Activated CD8-positive, alpha-beta T cell treated with anti-CD3 and anti-CD28 coated beads for 36 hours (primary cell): Measurements from ENCODE around the gene CCDC40. TPM values are rescaled to one million over a fixed set of nuclear protein-coding genes. Genes with fewer than 3 reads are reported as not detected.

ENCODE experiments used
- ATAC-seq: fragments of 200-7000 bp; cut with Tn5 transposase; one replicate; pipeline ENCODE4 v1.10.0; 2021; ENCODE audit warnings: mild to moderate bottlenecking, moderate library complexity
- CTCF ChIA-PET: fragments of 350-600 bp; sonication (Branson Sonifier 250); formaldehyde crosslinking; loops from one replicate; lab custom pipeline; 2021; ENCODE audit warnings: antibody characterized with exemption; lab: Charles Lee
- POLR2A ChIA-PET: fragments of 350-600 bp; sonication (Branson Sonifier 250); formaldehyde crosslinking; loops from one replicate; lab custom pipeline; 2021; ENCODE audit warnings: antibody characterized with exemption; lab: Charles Lee
- DNase-seq: peaks from one replicate; pipeline ENCODE4 v3.0.0-alpha.2; 2020
- H3K27ac Mint-ChIP-seq: one replicate; pipeline ENCODE4 v1.8.0; 2021; ENCODE audit warnings: mild to moderate bottlenecking, mixed read lengths
- H3K27me3 Mint-ChIP-seq: one replicate; pipeline ENCODE4 v1.8.0; 2021; ENCODE audit warnings: mixed read lengths
- H3K36me3 Mint-ChIP-seq: one replicate; pipeline ENCODE4 v1.8.0; 2021; ENCODE audit warnings: low read depth, mixed read lengths
- H3K4me1 Mint-ChIP-seq: one replicate; pipeline ENCODE4 v1.8.0; 2021; ENCODE audit warnings: low read depth, mixed read lengths
- H3K4me3 Mint-ChIP-seq: one replicate; pipeline ENCODE4 v1.8.0; 2021; ENCODE audit warnings: mild to moderate bottlenecking, moderate library complexity, mixed read lengths
- H3K9me3 Mint-ChIP-seq: one replicate; pipeline ENCODE4 v1.8.0; 2021; ENCODE audit warnings: mixed read lengths
- CTCF ChIP-seq: fragments of 200-600 bp; IDR thresholded peaks from one replicate; pipeline ENCODE4 v1.8.0; 2022; ENCODE audit warnings: antibody characterized with exemption, mild to moderate bottlenecking
- intact Hi-C: fragments of 100-400 bp; cut with micrococcal nuclease; formaldehyde crosslinking; loops from one replicate; pipeline ENCODE4 v1.10.0; 2022
- total RNA-seq, 2 experiments: library from RNA; stranded (reverse); gene quantifications; one replicate each; pipeline ENCODE4 v1.2.3, GENCODE V29; 2021

The CCDC40 gene
- total RNA-seq, 2 experiments from 2014 or later = 0.54 to 0.79 TPM

GRCh38 chr17:80105762-80106161 is 69.3 kb downstream of the CCDC40 start:
- Mint-ChIP-seq H3K36me3 (peaks cover 2% of the 10 kb centered on the region), H3K27me3 (no peaks in the 10 kb centered on the region), H3K4me1 (peaks cover 15% of the 10 kb centered on the region), H3K4me3 (no peak overlapping the region), H3K9me3 (no peaks in the 10 kb centered on the region), H3K27ac (no peak overlapping the region)
- TF ChIP-seq CTCF = no peak
- intact Hi-C loops = no loop called here
- CTCF ChIA-PET = interaction anchor here (0.9 to 1.1 kb wide), 2 partner anchors 13 to 97 kb away, joined by 3 read pairs; no protein-coding TSS in a partner anchor
- POLR2A ChIA-PET = interaction anchor here (0.8 kb wide), 1 partner anchor 12 kb away, joined by 3 read pairs; no protein-coding TSS in a partner anchor
- ATAC-seq = no peak
- DNase-seq = no peak

- H3K27ac Mint-ChIP-seq = no peak overlapping the region
- H3K4me3 Mint-ChIP-seq = no peak overlapping the region
- intact Hi-C loops = no loop called here
- no peak for TF ChIP-seq CTCF
- no peaks in the 10 kb centered on the region for H3K27me3 Mint-ChIP-seq
- peaks cover 2% of the 10 kb centered on the region for H3K36me3 Mint-ChIP-seq
- no peak for ATAC-seq
- POLR2A ChIA-PET = interaction anchor here (0.6 to 0.8 kb wide), 2 partner anchors 12 to 312 kb away, joined by 3 read pairs; no protein-coding TSS in a partner anchor
- CTCF ChIA-PET = interaction anchor here (0.6 to 1.1 kb wide), 3 partner anchors 14 to 98 kb away, joined by 3 read pairs; no protein-coding TSS in a partner anchor
- H3K9me3 Mint-ChIP-seq = no peaks in the 10 kb centered on the region
- no peak for DNase-seq
- peaks cover 13% of the 10 kb centered on the region for H3K4me1 Mint-ChIP-seq
These were observed 69.7 kb downstream of the CCDC40 start for GRCh38 chr17:80106176-80106575.

DNA sequence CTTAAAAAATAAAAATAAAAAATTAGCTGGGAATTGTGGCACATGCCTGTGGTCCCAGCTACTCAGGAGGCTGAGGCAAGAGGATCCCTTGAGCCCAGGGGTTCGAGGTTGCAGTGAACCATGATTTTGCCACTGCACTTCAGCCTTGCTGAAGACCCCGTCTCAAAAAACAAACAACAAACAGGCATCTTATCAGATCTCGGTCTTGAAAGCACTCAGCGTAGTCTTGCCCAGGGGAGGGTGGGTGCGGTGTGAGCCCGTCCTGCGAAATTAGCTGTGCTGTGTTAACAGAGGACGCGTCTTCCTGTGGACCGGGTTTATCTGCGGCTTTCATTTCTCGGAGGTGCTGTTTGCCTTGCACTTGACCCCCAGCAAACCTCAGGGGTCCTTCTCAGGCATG is 70.3 kb downstream of the CCDC40 start:
- no peak overlapping the region for H3K4me3 Mint-ChIP-seq
- H3K27me3 Mint-ChIP-seq = no peaks in the 10 kb centered on the region
- peaks cover 2% of the 10 kb centered on the region for H3K36me3 Mint-ChIP-seq
- ChIA-PET CTCF (interaction anchor here (0.6 to 1.1 kb wide), 3 partner anchors 14 to 98 kb away, joined by 3 read pairs; no protein-coding TSS in a partner anchor), POLR2A (interaction anchor here (0.6 to 1.3 kb wide), 2 partner anchors 37 to 312 kb away, joined by 3 read pairs; no protein-coding TSS in a partner anchor)
- intact Hi-C loops = no loop called here
- ATAC-seq (no peak), DNase-seq (no peak)
- H3K4me1 Mint-ChIP-seq = peaks cover 13% of the 10 kb centered on the region
- TF ChIP-seq CTCF = no peak
- H3K27ac Mint-ChIP-seq = no peak overlapping the region
- H3K9me3 Mint-ChIP-seq = no peaks in the 10 kb centered on the region

DNA sequence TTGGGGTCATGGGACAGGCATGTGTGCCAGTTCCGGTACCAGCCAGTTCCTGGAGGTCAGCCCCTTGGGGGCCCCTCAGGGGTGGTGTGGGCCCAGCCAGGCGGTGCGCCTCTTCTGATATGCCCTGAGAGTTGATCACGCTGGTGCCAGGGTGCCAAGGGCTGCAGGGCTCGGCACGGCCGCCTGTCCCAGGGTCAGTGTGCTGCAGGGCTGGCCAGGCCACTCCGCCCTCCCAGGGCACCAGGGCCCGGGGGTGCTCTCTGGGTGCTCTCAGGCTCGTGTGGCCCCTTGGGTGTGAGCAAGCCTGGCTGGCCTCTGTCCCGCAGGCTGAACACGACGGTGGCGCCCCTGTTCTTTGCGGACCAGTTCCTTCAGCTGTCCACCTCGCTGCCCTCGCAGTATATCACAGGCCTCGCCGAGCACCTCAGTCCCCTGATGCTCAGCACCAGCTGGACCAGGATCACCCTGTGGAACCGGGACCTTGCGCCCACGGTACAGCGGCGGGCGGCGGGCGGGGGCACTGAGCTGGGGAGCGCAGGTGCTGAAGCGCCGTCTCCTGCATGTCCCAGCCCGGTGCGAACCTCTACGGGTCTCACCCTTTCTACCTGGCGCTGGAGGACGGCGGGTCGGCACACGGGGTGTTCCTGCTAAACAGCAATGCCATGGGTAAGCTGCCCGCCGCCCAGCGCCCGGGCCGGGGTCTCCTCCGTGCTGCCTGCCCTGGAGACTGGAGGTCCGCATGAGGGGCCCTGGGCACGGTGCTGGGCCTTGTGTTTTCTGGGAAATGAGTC is 71.0 kb downstream of the CCDC40 start:
- ATAC-seq (no peak), DNase-seq (no peak)
- no peaks in the 10 kb centered on the region for H3K9me3 Mint-ChIP-seq
- intact Hi-C loops = no loop called here
- H3K36me3 Mint-ChIP-seq = no peaks in the 10 kb centered on the region
- H3K27me3 Mint-ChIP-seq = no peaks in the 10 kb centered on the region
- no peak overlapping the region for H3K4me3 Mint-ChIP-seq
- no peak overlapping the region for H3K27ac Mint-ChIP-seq
- ChIA-PET CTCF (no interaction called here), POLR2A (interaction anchor here (0.9 to 1.3 kb wide), 2 partner anchors 34 to 36 kb away, joined by 3 to 4 read pairs; no protein-coding TSS in a partner anchor)
- TF ChIP-seq CTCF = no peak
- H3K4me1 Mint-ChIP-seq = peaks cover 11% of the 10 kb centered on the region
